Epithelial cell of prostate (primary cell): ENCODE measurements around the gene SSX2IP.
"Not testable (repeated sequence)": the region's sequence is repeated elsewhere in the genome, so short reads cannot be mapped to it uniquely, and the experiment has no call there.

Experiments used
- DNase-seq: peaks from one replicate; pipeline ENCODE4 v3.0.0-alpha.2; 2011; ENCODE audit warnings: low read depth, low spot score
- H3K27ac ChIP-seq: fragments of 450-650 bp; 2 replicates; pipeline ENCODE4 v1.5.1; 2017; ENCODE audit warnings: mild to moderate bottlenecking

SSX2IP gene

GRCh38 chr1:84690397-84691121, at the start of gene SSX2IP:
Gene SSX2IP (minus strand): TSS chr1:84690461. CDS start chr1:84671219, 19,242 bp downstream.
- peak within 1 kb of the TSS; percentile 62 for H3K27ac ChIP-seq
- DNase-seq = peak; percentile 83

GRCh38 chr1:84738237-84738636, 48.0 kb upstream of the SSX2IP start:
- no peak for DNase-seq
- H3K27ac ChIP-seq = no peak overlapping the region

GRCh38 chr1:84737590-84737989, 47.3 kb upstream of the SSX2IP start:
- no peak overlapping the region for H3K27ac ChIP-seq
- DNase-seq = no peak

DNA sequence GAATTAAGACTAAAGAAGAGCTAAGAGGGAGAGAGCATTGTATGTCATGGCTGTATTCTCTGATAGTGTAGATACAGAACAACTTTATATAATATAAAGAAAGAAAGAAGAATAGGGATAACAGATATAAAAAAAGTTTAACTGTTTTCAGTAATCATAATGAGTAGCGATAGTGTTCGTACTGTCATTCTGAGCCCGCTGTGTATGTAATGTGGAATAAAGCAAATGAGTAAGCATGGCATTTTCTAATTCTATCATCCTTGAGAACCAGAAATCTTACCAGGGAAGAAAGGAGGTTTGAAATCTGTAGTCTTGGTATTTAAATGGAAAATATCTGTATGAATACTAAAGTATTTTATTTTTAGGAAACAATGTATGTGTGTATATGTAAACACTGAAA, 46.7 kb upstream of the SSX2IP start:
- no peak overlapping the region for H3K27ac ChIP-seq
- no peak for DNase-seq

DNA sequence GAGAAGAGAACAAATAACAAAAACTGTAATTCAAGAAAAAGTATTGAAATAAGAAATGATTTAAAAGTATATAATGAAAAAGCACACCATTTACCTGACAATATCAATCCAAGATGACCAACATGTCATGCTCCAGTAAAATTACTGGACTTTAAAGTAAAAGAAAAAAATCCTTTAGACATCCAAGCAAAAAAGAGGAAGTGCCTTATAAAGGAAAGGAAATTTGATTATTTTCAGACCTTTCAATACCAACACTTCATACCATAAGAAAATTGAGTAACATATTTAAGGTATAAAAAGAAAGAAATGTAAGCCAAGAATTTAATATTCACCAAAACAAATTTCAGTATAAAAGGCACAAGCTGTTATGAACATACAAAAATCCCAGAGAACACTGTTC, 46.2 kb upstream of the SSX2IP start:
- DNase-seq = no peak
- H3K27ac ChIP-seq = no peak overlapping the region

DNA sequence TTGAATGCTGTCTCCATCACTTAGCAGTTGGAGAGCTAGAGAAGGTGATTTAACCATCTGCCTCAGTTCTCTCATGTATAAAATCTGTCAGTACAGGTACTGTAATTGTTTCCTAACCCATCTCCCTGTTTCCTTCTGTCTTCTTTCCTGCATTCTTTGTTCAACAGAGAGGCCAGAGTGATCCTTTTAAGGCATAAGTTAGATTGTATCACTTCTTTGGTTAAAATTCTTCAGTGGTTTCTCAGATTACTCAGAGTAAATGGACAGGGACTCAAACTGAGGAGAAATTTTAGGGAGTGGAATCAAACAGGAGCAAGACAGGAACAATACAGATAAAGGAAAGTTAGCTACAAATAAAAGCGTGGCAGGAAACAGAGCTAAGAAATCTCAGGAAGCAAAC, 45.2 kb upstream of the SSX2IP start:
- no peak for DNase-seq
- no peak overlapping the region for H3K27ac ChIP-seq

- no peak overlapping the region for H3K27ac ChIP-seq
- DNase-seq = no peak
Measured at GRCh38 chr1:84732520-84732919, 42.3 kb upstream of the SSX2IP start.

GRCh38 chr1:84731519-84731918, 41.3 kb upstream of the SSX2IP start:
- H3K27ac ChIP-seq = no peak overlapping the region
- no peak for DNase-seq

GRCh38 chr1:84727711-84728110, 37.5 kb upstream of the SSX2IP start:
- DNase-seq = peak; percentile 29
- not testable (repeated sequence) for H3K27ac ChIP-seq

DNA sequence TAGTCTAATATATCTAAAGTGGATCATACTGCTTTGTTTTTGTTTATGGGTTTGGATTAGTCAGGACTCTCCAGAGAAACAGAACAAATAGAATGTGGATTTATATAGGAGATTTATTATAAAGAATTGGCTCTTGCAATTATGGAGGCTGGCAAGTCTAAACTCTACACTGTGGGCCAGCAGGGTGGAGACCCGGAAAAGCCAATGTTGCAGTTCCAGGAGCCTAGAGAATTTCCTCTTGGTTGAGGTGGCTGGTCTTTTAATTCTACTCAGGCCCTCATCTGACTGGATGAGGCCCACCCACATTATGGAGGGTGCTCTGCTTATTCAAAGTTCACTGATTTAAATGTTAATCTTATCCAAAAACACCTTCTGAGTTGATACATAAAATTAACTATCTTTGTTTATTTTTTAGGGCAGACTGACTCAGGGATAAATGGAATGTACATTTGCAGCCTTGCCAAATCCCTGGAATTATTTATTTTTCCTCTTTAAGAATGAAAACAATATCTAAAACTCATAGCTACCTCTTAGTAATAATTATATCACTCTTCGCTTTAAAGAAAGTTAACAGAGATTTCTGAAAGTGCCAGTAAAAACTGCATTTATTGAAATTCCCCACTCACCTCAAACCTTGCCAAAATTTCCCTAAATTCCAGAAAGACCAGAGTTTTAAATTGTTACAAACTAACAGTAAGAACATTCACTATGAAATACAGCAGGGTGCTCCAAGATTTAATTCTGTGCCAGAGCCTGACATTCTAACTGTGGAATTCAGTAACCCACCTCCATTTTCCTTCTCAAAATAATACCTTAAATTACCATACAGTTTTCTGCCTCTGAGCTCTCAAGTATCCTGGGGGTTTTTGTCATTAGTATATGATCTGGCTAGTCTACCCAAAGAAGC, 36.6 kb upstream of the SSX2IP start:
- peak overlapping the region; percentile 30 for H3K27ac ChIP-seq
- DNase-seq = no peak

DNA sequence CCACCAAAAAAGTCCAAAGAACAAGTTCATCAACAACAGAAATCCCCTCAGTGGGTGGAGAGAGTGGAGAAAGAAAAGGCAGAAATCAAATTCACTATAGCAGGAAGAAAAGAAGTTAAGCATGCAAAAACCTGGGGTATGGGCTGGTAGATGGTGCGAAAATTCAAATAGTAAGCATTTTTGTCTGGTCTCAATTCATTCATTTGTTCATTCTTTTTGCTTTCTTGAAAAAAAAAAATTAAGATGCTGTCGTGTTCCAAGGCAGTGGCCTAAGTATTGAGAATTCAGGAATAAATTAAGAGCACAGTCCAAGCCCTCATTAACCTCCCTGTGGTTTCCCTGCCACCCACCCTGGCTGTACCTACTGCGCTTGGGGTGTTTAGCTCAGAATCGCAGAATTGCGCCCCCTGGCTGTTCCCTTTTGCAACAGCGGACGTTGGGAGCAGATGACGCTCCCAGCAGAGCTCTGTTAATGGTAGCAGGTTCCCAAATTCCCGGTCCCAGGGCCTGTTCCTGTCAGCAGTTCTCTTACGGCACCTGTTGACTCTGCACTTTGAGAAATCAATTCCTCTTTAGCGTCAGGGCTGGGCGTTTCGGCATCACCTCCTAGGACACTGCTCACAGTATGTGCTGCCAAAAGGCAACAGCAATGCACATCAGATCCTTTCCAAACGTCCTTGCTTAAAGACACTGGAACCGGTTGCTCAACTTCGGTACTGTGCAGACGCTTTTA, 34.0 kb upstream of the SSX2IP start:
- H3K27ac ChIP-seq = no peak overlapping the region
- DNase-seq = no peak

DNA sequence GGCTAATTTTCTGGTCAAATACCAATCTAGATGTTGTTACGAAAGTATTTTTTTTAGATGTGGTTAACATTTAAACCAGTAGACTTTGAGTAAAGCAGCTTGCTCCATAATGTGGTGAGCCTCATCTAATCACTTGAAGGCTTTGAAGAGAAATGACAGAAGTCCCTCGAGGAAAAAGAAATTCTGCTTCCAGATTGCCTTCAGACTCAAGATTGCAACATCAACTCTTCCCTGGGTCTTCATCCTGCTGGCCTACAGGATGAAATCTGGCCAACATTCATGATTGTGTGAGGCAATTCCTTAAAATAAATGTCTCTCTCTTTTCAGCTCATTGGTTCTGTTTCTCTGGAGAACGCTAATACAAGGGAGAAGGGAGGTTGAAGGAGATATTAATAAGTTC, 32.5 kb upstream of the SSX2IP start:
- no peak for DNase-seq
- H3K27ac ChIP-seq = no peak overlapping the region

GRCh38 chr1:84721872-84722271, 31.6 kb upstream of the SSX2IP start:
- DNase-seq, H3K27ac ChIP-seq: not testable (repeated sequence)

DNA sequence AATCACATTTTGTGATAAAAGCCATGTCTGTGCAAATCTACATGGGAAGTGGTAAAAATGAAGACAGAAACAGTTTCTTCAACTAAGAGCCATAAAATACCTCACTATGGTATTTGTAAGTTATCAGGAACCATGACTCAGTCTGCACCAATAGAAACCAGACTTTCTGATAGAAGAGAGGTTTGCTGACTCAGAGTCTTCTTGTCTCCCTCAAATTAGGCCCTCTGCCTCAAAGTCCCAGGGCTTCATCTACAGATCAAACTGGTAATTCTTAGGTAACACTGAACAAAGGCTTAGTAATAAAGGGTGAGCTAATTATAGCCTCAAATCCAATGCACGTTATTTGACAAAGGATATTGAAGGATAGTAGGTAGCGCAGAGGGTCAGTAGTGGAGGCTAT, 30.9 kb upstream of the SSX2IP start:
- H3K27ac ChIP-seq = no peak overlapping the region
- peak; percentile 49 for DNase-seq

DNA sequence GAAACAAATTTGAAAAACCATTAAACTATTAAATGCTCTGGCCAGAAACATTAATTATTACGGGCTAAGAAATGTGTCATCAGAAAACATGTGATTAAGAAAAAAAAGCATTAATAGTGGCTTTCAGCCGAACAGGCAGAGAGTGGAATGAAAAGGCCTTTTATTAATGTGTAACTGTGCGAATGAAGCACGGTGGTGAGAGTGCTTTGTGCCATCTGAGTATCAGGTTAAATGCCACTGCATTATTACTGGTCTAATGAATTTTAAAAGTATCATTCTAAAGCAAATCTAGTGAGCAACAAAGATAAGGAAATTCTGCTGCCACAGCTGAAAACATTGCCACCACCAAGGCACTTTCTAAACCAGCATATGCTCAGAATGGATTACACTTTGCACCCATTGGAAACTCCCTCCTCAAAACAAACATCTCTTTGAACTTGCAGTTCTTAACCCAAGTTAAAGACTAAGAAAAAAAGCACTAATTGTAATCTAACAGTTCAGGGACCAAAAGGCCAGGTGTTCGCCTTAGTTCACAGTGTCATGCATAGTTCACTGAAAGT, 30.0 kb upstream of the SSX2IP start:
- no peak for DNase-seq
- H3K27ac ChIP-seq = no peak overlapping the region

- DNase-seq = no peak
- H3K27ac ChIP-seq = no peak overlapping the region
Measured at GRCh38 chr1:84719543-84720217, 29.4 kb upstream of the SSX2IP start.

DNA sequence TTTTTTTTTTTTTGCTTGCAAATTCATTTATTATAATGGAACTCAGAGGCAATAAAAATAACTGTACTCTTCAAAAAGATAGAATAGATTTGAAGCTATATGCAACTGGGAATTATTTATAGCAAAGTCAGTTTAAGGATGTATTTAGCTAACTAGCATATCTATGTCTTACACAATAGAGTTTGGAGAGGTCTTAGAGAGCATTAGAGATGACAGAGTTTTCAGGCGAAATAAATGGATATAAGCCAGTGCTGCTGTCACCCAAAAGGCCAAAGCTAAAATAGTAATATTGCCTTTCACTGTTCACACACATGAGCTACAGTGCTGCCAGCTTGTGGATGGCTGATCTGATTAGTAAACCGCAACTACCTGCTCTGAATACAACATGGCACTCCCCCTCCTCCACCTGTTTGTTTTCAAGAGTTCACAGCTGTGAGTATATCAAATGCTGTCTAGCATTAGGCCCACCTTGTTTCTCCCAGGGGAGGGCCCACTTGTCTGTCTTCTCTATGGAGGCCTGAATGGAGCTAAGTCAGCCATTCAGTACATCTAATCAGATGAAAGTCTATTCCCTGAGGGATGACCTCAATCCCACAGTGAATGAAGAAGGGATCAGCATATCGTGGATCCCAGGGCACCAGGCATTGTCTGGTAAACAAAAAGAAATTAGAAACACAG, 25.2 kb upstream of the SSX2IP start:
- H3K27ac ChIP-seq = no peak overlapping the region
- no peak for DNase-seq

GRCh38 chr1:84712276-84712874, 22.1 kb upstream of the SSX2IP start:
- no peak overlapping the region for H3K27ac ChIP-seq
- DNase-seq = no peak

- H3K27ac ChIP-seq = no peak overlapping the region
- DNase-seq = no peak
Measured at GRCh38 chr1:84711869-84712268, 21.6 kb upstream of the SSX2IP start.
